HK-2 (cell line): Measurements from ENCODE around the gene RAC3.

Experiments
- DNase-seq: peaks from one replicate; pipeline ENCODE4 v3.0.0-alpha.2; 2018; ENCODE audit not compliant: unreplicated experiment

RAC3 gene

DNA sequence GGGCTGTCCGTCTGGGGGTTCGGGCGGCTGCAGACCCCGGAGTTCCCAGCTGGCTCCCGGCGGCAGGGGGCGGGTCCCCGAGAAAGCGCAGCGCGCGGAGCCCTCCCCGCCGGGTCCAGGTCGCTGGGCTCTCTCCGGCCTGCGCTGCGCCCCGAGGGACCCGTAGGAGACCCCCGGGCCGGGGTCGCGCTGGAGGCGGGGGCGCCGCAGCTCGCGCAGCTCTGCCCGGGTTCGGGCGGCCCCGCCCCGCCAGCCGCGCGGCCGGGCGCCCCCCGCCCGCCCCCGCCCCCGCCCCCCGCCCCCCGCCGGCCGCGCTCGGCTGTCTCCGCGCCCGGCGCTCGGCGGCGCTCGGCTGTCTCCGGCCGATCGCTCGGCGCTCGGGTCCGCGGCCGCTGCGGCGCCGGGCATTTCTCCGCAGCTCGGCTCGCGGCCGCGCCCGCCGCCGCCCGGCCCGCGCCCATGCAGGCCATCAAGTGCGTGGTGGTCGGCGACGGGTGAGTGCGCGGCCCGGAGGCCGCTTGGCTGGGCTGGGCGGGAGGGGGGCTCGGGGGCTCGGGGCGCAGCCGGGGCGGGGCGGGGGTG lies at the start of gene RAC3:
Gene RAC3 (plus strand): TSS at position 376 of the 582 bp plus-strand sequence. CDS start 84 bp downstream, at position 460.
- DNase-seq, result no peak

DNA sequence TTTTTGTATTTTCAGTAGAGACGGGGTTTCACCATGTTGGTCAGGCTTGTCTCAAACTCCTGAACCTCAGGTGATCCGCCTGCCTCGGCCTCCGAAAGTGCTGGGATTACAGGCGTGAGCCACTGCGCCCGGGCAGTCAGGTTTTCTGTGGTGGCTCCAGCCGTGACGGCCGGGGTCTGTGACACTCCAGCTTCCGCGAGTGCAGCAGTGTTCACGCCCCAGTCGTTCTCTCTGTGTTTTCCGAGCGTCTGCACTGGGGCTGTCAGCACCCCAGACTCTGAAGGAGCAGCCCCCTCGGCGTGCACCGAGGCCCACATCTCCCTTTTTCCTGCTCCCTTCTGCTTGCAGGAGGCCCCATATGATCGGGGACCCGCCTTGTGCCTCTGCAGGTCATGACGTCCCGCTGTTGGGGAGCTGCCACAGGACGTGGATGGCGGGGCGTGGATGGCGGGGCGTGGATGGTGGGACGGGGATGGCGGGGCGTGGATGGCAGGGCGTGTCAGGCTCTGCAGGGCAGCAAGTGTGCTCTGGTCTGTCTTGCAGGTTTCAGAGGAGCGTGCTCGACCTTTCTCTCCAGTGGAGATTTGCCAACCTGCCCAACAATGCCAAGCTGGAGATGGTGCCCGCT lies 48.4 kb upstream of the RAC3 start:
- DNase-seq, result no peak

DNA sequence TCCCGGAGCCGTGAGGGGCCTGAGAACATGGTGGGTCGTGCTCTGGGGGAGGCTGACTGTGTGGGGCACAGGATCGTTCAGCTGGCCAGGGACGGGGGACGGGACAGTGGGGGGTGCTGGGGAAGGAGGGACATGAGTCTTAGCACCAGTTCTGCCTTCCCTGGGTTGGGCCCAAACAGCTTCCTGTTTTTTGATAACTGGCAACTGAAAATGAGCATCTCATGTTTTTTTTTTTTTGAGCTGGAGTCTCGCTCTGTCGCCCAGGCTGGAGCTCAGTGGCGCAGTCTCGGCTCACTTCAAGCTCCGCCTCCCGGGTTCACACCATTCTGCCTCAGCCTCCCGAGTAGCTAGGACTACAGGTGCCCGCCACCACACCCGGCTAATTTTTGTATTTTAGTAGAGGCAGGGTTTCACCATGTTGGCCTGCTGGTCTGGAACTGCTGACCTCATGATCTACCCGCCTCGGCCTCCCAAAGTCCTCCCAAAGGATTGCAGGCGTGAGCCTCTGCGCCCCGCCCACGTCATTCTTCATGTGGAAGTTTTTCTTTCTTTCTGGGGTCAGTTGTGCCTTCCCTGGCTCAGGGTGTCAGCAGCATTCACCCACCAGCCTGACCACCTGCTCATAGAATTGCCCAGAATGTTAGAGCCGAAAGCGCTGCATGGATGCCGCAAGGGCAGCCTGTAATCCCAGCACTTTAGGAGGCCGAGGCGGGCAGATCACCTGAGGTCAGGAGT lies 47.7 kb upstream of the RAC3 start:
- DNase-seq, result no peak

DNA sequence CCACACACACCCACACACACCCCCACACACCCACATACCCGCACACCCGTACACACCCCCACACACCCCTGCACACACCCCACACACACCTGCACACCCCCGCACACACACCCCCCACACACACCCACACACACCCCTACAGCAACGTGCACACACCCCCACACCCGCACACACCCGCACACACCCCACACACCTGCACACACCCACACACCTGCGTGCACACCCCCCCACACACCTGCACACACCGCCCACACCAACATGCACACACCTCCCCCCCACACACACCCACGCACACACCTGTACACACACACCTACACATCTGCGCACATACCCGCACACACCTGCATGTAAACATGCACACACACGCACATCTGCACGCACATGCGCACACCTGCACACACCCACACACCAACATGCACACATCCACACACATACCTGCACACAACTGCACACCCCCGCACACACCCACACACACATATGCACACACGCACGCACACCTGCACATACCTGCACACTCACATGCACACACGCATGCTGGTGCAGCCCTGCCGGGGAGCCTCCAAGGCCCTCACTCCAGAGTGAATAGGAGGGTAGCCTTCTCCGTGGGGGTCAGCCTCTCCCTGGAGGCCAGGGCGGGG lies 46.6 kb upstream of the RAC3 start:
- DNase-seq, result no peak

DNA sequence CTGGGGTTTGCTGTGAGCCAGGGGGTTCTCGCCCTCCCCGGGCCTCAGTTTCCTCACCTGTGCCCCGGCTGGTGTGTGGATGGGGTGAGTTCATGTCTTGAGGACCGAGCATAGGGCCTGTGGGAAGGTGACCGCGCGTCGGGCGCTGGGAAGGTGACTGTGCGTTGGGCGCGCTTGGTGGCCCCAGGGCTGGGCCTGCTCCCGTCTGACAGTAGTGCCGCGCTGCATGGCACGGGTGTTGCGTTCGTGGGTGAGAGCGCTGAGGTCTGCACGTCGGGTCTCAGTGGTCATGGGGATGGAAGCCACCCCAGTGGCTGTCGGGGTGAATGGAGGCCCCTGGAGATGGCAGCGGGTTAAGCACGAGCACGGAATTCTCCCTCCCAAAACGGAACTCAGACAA lies 44.9 kb upstream of the RAC3 start:
- no peak for DNase-seq

DNA sequence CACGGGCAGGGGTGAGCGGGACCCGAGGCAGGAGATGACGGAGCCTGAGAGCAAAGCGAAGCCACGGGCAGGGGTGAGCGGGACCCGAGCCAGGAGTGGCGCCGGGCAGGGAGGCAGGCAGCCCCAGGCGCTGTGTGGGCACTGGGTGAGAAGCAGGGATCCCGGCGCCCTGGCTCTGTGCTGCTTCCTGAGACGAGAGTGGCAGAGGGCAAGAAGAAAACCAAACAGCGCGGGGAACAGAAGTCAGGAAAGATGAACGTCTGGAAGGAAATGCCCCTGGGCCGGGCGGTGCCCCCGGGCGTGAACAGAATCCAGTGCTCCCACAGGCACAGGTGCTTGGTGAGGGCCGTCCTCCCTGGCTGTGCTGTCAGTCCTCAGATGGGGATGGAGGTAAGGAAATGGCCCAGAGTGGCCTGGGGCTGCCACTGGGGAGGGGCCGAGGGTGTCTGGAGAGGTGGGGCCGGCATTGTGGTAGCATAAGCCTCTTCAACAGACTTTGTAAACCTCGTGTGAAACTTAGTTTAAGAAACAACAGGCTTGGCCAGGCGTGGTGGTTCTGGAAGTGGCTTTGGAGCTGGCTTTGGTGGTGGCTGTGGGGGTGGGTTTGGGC lies 44.2 kb upstream of the RAC3 start:
- no peak for DNase-seq

DNA sequence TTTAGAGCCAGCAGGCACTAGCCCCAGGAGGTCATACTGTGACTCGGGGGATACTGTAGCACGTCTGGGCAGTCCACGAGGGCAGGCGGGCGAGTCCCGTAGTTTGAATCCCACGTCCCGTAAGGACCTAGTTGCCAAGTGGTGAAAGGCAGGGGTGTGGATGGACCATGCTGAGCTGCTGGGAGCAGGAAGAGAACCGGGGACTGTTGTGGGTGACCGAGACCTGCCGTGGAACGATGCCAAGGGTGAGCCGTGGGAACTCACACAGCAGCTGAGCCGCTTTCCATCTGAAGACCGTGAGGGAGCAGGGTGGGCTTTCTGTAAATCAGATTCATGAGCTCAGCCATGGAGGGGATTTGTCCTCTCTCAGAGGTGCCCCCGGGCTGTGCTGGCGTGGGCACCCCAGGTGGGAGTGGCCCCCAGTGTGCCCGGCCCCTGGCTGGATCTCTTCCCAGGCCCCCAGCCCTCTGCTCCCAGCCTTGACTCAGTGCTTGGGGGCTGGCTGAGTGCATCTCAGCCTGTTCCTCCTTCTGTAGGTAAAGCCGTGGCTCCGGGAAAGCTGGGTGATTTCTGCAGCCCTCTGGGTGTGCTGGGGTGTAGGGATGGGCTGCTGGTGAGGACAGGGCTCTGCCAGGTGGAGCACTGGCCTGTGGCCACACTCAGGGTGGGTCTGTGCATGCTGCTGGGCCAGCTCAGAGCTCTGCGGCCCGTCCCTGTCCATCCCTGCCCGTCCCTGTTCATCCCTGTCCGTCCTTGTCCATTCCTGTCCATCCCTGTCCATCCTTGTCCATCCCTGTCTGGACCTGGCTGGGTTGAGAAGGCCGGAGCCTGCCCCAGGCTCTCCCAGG lies 40.4 kb upstream of the RAC3 start:
- no peak for DNase-seq

DNA sequence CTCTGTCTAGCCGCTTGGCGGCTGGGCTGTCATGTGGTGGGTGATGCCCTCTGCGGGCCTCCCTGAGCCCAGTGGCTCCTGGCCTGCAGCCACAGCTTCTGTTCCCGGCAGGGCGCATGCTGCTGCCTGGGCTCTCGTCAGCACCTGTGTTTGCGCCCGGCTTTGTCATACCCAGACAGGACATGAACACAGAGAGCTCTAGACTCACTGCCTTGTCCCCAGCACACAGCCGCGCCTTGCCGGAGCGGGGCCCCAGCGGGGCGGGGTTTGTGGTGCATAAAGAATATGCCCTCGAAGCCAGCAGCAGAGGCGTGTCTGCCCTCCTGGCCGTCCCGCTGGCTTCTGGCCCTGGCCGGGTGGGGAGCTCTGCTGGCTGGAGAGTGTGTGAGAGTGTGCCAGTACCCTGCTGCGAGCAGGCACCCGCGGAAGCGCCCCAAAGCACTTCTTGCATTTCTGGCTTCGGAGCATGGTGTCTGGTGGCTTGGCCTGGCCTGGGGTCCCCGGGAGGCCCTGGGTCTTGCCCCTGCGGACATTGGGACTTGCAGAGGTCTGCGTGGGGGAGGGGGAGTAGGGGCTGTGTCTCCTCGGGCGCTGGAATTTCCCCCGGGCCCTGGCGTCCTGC lies 39.7 kb upstream of the RAC3 start:
- DNase-seq, result peak; percentile 92

DNA sequence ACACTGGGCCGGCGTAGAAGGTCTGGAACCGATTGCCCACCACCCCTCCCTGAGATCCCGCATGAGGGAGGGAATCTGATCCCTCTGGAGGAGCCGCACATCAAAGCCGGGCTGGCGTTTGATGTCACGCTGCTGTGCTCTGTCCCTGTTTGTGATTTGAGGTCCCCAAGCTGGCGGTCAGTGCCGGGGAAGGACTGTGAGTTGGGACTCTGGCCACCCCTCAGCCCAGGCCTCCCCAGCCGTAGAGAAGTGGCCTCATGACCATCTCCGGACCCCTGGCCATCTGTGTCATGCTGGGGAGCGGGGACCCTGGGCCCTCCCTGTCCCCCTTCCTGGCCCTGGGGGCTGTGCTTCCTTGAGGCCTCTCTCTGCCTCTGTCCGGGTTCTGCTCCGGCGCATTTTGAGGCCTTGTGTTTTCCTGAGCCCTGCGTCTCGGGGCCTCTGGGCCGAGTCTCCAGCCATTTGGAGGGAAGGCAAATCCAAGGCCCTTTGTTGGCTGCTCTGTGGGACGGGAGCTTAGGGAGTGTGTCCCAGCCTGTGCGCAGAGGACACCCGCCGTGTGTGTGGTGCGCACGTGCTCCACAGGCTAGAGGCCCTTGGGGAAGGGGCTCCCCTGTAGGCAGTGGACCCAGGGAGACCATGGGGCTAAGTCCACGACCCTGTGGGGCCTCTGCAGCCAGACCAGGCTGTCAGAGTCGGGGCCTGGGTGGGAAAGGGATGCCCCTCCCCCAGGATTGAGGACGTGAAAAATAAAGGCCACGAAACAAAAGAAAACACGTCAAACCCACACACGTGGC lies 39.0 kb upstream of the RAC3 start:
- DNase-seq, result no peak

DNA sequence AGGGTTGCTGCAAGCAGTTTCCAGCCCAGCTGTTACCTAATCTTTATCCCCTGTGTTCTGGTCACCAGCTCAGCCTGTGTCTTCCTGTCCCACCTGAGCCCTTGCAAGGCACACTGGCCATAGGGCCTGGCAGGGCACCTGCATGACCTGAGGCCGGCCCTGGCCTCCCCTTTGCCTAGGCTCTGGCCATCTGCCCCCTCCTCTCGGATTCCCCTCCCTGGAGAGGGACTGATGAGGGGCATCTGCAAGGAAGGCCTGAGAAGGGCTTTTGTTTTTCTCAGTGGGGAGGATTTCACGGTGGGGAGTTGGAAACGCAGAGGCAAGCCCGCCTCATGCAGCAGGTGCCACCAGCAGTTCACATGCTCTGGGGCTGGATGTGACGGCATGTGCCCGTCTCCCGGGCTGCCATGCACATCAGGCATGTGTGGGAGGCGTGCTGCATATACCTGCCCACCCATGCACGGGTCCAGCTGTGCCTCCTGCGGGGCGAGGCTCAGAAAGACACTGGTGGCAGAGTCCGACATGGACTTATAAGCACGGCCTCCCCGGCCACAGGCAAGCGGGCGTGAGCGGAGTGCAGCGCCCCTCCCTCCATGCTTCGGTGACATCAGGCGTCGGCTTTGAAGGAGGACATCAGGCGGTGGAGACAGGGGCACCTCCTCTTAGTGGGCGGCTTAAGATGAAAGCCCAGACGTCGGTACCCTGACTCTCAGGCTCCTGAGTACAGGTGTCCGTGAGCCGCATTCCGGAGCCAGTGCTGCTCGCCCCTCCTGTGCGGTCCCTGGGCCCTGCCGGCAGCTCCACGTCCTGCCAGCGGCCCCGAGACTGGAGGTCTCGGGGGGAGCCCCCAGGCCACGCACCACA lies 37.5 kb upstream of the RAC3 start:
- no peak for DNase-seq

DNA sequence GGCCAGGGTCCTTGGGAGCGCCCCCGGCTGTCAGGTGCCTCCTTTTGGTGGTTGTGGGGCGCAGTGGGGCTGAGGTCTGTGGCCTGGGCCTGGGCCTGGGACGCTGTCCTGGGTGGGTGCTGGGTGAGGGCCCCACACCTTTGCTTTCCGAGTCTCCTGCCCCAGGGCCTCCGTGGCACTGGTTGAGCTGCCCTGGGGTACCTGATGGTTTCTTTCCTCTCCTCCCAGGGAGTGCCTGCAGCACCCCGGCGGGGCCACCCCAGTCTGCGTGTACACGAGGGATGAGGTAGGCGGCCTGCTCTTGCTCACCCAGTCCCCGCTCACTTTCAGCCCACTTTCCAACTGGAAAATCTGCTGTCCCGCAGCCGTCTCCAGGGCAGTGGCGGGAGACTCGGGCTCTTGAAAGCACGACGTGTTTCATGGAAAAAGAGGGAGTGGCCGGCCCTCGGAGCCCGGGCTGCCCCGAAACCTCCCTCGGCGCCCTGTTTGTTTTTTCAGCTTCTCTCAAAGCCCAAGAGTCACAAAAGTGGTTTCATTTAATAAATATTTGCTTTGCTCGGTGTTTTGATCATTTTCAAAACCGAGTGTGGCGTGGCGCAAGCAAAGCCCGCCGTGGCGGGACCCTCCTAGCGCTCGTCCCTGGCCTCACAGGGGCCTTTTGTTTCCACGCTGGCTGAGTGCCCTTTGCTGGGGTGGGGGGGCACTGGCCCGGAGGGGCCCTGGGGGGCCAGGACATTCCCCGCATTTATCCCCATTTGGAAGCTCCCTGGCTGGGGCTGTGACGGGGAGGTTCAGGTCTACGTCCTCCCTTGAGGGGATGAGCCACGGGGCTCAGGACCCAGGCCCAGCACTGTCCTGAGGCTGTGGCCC lies 36.6 kb upstream of the RAC3 start:
- DNase-seq, result no peak

DNA sequence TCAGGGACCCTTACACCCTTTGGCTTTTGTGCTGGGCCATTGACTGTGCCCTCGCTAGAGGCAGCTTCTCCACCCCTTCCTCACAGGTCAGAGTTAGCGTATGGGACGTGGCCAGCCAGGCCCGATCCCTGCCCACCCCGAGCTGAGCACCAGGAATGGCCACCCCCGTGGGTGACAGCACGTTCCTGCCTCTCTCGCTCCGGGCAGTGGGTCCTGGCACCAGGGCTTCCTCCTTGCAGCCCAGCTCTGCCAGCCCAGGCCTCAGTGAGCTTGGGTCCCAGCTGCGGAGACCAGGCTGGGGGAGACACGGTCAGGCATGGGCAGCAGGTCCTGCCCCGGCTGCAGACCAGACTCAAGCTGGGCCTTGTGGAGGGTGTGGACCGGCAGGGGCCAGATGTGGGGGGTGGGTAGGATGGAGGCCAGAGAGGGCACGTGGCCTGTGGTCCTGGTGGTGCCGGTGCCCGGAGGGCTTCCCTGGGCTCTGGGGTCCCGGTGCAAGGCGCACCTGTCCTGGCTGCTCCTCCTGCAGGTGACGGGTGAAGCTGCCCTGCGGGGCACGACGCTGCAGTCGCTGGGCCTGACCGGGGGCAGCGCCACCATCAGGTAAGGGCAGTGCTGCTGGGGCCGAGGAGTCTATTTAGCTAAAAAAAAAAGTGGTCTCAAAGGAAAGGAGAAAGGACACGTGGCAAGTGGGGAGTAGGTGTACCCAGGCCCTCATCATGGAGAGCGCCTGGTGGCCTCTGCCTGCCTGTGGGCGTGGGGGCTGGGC lies 35.8 kb upstream of the RAC3 start:
- no peak for DNase-seq

DNA sequence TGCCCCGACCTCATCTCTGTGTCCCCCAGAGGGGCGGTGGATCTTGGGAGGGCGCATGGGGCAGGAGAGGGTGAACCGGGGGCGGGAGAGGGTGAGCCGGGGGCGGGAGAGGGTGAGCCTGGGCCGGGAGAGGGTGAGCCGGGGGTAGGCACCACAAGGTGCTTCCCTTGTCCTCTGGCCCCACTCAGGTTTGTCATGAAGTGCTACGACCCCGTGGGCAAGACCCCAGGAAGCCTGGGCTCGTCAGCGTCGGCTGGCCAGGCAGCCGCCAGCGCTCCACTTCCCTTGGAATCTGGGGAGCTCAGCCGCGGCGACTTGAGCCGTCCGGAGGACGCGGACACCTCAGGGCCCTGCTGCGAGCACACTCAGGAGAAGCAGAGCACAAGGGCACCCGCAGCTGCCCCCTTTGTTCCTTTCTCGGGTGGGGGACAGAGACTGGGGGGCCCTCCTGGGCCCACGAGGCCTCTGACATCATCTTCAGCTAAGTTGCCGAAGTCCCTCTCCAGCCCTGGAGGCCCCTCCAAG lies 35.2 kb upstream of the RAC3 start:
- no peak for DNase-seq

DNA sequence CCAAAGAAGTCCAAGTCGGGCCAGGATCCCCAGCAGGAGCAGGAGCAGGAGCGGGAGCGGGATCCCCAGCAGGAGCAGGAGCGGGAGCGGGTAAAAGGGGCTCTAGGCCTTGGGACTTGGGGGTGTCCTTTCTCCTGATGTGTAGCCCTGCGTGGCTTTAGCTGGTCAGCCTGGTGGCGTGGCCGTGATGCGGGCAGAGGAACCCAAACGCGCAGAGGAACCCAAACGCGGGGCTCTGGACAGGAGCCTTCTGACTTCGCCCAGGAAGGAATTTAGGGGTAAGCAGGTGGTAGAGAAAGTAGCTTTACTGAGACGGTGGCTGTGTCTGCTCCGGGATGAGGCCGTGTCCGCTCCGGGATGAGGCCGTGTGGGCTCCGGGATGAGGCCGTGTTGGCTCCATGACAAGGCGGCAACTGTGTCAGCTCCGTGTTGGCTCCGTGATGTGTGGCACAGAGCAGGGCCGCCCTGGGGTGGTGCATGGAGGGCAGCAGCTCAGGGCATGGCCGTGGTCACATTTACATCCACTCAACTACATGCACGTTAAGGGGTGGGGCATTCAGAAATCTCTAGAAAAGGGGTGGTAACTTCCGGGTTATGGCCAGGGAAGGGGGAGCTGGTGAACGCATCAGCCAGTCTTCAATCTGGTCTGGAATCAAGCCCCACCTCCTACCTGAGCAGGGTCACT lies 34.6 kb upstream of the RAC3 start:
- no peak for DNase-seq

DNA sequence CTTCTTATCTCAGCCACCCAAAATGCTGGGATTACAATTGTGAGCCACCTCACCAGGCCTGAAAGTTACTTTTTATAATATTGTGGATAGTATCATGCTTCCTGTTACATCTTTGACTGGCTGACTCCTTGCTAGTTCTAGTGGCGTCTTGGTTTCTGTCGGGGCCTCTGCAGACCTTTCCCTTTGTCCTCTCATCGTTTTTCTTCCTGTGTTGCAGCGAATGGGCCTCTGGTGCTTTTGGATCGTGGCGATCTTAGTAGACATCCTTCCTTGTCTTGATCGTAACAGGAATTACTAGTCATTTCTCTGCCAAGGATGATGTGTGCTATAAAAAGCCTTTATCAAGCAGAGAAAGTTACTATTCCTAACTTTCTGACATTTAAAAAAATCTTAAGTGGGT lies 33.3 kb upstream of the RAC3 start:
- DNase-seq, result no peak

DNA sequence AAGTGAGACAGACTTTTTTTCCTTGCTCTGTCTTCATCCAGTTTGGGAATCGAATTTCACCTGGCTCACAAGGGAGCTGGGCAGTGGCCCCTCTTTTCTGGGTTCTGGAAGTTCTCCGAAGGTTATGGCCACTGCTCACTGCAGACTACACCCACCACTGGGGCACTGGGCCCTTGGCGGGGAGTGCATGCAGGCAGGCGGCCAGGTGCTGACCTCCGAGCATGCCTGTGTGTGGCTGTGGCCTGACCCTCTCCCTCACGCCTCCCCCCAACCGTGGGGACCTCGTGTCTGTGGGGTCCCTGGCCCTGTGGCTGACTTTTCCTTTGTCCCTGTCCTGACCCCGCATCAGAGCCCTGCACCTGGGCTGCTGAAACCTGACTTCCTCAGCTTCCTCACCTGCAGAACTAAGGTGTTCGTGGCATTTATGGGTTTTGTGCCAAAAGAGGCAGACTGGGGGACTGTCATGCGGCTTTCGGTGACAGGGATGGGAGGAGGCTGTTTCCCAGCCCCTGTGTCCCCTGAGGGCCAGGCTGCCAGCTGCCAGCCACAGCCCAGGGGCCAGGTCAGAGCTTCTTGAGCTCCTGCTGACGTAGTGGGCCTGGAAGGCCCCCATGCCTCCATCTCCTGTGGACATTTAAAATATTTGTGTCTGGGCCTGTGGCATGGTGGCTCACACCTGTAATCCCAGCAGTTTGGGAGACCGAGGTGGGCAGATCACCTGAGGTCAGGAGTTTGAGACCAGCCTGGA lies 32.6 kb upstream of the RAC3 start:
- no peak for DNase-seq
